ENCODE results near the gene PRLR. TPM values are rescaled to one million over a fixed set of nuclear protein-coding genes. Genes with fewer than 3 reads are reported as not detected.

The PRLR gene
- total RNA-seq: not detected in 2 replicates

DNA sequence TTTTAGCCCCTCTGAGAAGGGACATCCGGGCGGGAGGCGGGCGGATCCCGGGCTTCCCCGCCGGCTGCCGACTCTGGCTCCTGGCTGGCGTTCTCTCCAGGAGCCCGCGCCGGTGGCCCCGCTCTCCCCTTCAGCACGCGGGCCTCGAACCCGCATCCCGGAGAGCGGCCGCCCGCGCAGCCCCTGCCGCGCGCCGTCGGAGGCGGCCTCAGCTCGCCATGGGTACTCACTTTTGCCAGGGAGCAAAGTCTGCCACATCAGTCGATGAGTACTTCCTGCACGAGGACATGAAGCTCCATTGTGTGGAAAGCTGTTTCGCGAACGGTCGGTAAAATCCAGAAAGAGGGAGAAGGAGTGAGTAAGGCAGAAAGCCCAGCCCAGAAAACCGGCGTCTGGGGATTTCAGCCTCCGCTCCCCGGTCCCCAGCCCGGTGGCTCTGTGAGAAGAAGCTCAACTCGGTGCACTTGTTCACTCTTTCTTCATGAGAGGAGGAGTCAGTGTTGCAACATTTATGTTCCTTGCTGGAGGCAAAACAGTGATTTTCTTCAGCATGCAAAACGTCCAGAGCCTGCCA lies at the start of gene PRLR:
Gene PRLR (minus strand): TSS at position 450 of the 574 bp plus-strand sequence. CDS start 140,867 bp downstream, outside the sequence.

DNA sequence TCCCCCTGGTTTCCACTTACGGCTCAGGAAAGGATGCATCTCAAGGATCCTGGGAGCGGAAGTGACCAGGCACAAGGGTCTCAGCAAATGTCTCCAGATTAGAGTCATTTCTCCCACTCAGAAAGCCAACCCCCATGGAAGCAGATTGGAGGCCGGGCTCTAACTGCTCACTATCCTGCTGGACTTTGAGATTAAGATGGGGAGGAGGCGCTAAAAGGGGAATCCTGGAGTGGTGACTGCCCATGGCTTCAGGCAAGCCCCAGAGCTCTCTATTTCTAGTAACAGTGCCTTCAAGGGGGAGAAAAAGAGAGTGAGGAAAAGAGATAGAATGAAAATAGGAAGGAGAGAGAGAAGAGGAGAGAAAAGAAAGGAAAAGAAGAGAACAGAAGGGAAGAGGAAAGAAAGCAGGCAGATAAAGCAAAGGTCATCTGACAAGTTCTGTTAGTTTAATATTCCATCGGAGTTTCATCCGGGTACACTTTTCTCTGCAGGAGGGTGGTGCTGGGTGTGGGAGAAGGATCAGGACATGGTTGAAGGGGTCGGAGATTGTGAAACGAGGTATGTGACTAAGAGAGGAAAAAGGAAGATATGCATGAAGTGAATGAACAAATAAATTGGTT lies 182.4 kb downstream of the PRLR start, which contains the start of gene AGXT2:
Gene AGXT2 (minus strand): TSS at position 165 of the 620 bp plus-strand sequence. CDS start 57 bp downstream, at position 108.

Other genes with a start within 250 kb of the PRLR start
- gene AGXT2, start 182.5 kb downstream of the PRLR start, total RNA-seq: not detected in 2 replicates

Measured in thoracic aorta endothelial cell (primary cell).